Activated CD8-positive, alpha-beta memory T cell treated with anti-CD3 and anti-CD28 coated beads for 48 hours (primary cell): Measurements from ENCODE around the gene TSHZ3.

Experiments used
- DNase-seq, 3 experiments: peaks; one replicate each; pipeline ENCODE4 v3.0.0-alpha.2; 2020; ENCODE audit warnings: low read depth in 2 of 3, low spot score in 2 of 3

TSHZ3 gene

DNA sequence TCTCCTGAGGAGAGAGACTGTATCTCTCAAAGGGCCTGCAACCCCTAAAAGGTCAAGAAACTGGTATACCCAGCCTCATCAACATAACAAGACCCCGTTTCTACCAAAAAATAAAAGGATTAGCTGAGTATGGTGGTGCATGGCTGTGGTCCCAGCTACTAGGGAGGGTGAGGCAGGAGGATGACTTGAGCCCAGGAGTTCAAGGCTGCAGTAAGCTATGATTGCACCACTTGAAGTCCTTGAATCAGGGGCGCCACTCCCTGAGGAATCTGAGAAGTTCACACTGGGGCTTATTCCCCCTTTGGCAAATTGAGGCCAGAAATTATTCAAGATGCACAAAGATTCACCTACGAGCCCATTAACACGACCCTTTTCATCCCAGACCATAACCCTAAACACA, 83.0 kb downstream of the TSHZ3 start:
- DNase-seq = no peak

- no peak for DNase-seq
Observed at GRCh38 chr19:31264041-31264778, 85.0 kb downstream of the TSHZ3 start.

DNA sequence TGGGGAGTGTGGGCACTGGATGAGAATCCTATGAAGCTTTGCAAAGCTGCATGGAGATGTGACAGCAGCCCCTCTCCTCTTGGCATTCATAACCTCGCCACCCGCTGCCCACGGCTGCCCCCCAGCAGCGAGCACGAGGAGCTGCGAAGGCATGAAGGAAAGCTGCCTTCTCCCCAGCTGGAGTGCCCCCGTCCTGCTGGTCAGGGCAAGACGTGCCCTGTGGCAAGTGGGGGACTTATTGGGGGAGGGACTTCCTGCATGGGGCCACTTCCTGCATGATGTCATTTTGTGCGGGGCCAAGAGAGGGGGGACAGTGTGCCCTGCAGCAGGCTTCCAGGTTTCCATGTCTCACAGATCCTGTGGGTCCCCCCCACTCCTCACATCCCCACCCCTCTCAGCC, 85.9 kb downstream of the TSHZ3 start:
- DNase-seq = no peak

DNA sequence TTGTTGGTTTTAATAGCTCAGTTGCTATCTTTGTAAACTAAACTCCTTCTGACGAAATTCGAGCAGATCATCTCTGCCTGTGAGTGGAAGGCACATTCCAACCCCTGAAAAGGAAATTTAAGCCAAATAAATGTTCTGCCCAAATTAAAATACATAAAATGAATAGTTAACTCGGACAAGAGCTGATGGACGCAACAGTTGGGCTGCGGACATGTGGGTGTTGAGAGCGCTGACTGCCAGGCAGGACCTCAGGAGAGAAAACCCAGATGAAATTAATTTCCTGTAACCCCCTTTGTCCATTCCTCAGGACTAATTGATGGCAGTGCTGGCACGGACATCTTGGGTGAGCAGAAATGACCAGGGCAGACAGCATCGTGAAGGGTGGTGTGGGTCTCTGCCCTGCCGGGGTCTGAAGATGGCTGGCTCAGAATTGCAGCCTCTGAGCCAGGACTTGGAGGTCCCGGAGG, 86.5 kb downstream of the TSHZ3 start:
- DNase-seq = no peak

DNA sequence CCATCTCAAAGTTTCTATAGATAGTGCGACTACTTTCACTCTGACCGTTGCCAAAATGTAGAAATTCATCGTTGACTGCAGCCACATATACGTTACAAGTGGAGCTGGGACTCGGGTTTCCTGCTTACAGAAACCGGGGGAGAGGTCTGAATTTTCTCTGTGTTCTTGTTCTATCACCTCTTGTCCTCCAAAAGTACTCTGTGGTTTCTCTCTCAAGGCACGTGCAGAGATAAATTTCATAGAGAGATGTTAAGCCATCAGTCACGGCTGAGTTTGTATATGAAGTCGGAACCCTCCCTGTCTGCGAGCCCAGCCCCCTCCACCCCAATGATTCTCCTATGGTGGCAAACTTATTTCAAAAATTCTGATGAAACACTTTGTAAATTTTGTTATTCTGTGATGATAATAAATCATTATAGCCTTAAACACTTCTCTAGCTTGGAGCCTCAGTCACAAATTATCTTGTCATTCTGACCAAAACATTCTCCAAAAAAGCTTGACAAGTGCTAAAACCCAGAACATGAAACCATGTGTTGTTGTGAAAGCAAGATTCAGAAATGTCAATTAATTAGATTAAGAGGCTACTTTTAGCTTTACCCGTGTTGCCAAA, 87.5 kb downstream of the TSHZ3 start:
- DNase-seq = no peak

DNA sequence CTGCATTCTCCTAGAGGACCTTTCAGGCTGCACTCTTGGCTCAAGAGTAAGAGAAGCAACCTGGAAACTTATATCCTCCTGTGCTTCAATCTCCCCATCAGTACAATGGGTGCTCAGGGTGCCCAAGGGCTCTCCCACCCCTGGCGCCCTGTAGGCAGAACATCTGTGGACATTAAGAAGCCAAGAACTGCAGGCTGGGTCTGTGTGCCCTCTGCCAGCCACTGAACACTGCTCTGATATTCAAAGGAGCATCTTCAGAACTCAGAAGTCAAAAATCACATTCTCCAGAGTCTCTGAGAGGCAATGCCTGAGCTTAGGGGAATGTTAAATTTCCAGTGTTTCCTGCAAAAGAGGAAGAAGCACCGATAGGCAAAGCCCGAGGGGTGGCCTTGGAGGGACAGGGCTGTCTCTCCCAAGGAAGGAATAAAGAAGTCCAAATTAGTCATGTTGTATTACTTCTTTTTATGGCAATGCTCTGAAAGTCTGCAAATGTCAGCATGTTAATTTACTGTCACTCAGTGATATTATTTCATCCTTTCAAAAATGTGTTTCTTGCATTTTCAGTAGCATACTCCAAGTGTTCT, 88.1 kb downstream of the TSHZ3 start:
- DNase-seq = no peak

DNA sequence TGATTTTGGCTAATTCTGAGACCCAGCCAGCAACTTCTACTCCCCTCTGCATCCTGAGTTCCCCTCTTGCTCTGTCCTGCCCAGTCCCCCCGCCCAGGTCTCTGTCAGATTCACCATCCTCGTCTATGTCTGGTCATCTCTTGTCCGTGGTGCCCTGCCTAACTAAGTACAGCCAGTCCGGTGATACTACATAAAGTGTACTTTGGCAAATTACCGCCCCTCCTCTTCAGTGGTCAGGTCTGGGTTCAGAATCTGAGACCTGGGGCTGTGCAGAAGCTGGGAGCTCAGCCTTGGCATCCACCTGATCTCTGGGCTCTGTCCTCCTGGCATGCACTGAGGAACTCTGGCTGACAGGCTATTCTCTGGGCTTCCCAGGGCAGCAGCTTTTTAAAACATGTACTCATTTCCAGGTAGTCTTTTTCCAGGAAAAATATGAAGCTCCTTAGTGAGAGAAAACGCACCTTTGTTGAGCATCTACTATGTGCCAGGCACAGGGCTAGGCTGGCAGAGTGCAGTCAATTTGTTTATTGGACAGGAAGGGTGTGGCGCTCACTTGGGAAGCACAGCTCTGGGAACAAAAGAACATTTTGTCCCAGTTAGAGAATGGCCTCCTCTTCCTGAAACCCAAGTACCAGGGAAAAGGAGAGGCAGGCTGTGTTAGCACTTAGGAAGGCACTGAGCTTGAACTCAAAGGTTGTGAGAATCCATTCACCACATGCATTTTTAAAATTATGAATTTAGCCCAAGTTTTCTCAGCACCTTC, 88.9 kb downstream of the TSHZ3 start:
- DNase-seq = no peak

DNA sequence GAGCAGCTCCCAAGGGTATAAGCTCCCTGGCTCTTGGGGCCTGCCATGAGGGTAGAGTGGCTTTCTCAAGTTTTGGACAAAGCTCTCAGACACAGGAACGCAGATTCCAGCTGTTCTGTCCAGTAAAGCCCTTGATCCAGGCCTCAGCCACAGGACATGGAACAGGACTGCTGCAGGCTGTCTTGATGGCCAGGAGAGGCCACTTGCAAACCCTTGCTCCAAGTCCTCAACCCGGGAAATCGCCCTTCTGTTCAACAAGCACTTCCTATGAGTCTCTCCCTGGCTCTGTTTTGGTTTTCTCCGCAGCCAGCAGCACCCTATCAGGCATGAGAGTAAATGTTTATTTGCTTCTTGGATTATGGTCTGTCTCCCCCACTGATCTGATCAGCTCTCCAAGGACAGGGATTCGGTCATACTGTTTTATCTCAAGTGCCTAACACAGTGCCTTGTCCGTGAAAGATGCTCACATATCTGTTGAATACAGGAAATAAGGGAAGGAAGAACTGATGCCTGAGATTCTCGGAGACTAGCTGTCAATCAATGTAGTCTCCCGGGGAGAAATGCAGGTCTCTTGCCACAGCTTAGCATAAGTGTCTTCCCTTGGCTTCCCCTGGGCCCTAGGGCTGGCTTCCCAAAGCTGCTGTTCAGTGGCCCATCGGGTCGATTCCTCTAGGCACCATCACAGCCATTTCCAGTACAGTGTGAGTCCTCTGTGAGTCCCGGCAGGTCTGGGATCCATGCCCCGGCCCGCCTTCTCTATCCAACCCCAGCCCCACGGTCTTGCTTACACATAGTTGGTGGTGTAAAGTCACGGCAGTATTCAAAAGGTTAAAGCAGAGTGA, 90.8 kb downstream of the TSHZ3 start:
- no peak for DNase-seq

DNA sequence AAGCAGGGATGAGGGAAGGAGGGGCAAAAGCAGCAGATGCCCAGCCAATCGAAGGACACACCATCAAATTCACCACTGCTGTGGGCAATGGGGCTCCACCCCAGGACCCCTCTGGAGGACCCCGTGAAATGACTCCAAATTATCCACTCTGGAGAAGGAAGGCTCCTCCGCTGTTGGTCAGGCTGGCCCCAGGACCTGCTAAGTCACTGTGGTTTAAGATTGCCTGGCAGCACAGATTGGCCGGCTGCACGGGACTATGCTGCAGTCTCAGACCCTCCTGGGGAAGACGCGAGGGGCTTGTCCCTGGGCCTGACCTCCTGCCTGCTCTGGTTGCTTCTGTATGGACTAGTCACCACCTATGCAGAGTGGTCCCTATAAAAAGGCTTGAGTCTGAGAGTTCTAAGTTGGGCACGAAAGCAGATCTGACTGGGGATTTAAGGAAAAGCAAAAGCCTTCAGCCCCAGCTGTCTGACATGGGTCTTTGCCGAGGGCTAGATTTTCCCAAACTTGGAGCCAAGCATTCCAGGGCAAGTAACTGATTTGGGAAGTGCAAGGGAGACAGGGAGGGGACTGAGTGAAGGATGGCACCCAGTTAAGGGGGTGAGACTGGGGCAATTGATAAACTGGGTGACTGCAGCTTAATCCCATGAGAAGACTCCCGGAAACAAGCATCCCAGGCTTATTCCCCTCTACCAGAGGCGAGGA, 91.7 kb downstream of the TSHZ3 start:
- DNase-seq = no peak

- DNase-seq = no peak
Observed at GRCh38 chr19:31257025-31257424, 92.2 kb downstream of the TSHZ3 start.

DNA sequence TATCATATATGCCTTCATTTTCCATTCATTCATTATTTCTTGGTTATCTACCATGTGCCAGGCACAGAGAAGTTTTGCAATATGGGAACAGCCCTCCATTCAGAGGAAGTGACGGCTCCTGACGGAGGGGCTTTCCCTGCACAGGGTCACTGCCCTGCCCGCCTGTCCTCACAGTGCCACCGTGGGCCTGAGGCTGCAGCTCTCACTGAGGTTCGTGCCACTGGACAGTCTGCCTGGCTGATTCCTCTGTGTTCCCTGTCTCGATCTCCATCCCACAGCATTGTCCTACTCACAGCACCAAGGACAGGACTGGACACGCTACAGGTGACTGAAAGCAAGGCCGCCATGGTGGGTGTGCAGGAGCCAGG, 92.7 kb downstream of the TSHZ3 start:
- no peak for DNase-seq

- DNase-seq = no peak
Observed at GRCh38 chr19:31255831-31256592, 93.2 kb downstream of the TSHZ3 start.

DNA sequence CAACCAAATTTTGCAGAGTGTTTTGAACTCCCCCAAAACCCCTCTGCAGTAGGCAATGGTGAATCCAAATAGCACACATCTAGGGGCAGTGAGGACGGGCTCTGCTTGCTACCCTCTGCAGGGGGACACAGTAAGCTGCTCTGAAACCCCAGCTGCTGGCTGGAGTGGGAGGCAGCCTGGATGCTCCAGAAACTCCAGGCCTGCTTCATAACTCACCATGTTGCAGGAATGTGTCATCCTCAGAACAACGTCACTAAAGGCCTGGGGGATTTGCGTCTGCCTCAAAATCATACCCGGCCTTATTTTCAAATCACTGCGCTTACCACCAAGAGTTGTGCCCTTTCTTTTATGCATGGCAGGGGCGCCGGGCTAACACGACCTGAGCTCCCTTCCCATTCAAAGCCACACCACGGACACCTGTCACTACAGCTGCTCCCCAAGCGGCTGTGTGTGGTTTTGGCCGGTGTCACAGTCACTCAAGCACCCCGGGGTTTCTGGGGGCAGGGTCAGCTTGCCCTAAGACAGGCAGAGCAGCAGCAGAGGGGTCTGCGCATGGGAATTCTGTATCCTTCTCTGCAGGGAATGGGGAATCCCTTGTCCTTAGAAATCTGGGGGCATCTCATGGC, 93.9 kb downstream of the TSHZ3 start:
- DNase-seq = no peak

DNA sequence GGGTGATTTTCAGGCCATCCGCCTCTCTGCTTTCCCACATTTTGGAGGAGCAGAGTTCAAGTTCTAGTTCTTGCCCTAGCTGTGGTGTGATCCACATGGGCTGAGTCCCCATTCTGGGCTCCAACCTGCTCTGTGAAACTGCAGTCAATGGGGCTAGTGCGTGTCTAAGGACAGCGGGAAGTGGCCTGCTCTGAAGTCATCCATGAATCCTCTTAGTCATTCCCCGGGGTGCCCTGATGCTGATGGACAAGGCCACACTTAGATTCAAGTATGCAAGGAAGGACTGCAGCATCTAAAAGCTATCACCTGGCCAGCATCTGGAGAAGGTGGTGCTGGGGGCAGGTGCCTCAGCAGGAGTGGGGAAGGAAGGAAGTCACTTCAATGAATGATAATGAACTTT, 94.6 kb downstream of the TSHZ3 start:
- no peak for DNase-seq

GRCh38 chr19:31254180-31254551, 95.1 kb downstream of the TSHZ3 start:
- DNase-seq = no peak

GRCh38 chr19:31253526-31254179, 95.6 kb downstream of the TSHZ3 start:
- DNase-seq = no peak

- DNase-seq = no peak
Observed at GRCh38 chr19:31252441-31252840, 96.8 kb downstream of the TSHZ3 start.

- no peak for DNase-seq
Observed at GRCh38 chr19:31249217-31249616, 100.0 kb downstream of the TSHZ3 start.

DNA sequence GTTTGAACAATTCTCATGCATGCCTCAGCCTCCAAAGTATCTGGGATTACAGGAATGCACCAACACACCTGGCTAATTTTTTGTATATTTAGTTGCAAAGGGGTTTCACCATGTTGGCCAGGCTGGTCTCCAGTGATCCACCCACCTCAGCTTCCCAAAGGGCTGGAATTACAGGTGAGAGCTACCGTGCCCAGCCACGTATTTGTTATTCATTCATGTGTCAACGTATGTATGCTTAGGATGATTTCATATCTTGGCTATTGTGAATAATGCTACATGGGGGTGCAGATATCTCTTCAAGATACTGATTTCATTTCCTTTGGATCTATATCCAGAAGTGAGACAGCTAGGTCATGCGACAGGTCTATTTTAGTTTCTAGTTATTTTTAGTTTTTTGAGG, 113.4 kb downstream of the TSHZ3 start:
- no peak for DNase-seq
